Lower lobe of right lung (tissue), 2 donors: ENCODE measurements around the gene KCTD16. TPM values are rescaled to one million over a fixed set of nuclear protein-coding genes. Genes with fewer than 3 reads are reported as not detected.

Source experiments
- ATAC-seq, 2 donors: fragments of 200-7000 bp; cut with Tn5 transposase; one replicate each; pipeline ENCODE4 v1.9.1; 2020 to 2022; ENCODE audit warnings: mild to moderate bottlenecking in 2 of 2, moderate library complexity in 2 of 2
- DNase-seq: peaks from one replicate; pipeline ENCODE4 v3.0.0-alpha.2; 2020
- H3K27ac ChIP-seq: fragments of 200-600 bp; one replicate; pipeline ENCODE4 v1.8.0; 2022
- H3K27me3 ChIP-seq: fragments of 200-600 bp; one replicate; pipeline ENCODE4 v1.8.0; 2022; ENCODE audit warnings: low read depth
- H3K36me3 ChIP-seq: fragments of 200-600 bp; one replicate; pipeline ENCODE4 v1.8.0; 2022; ENCODE audit warnings: mild to moderate bottlenecking
- H3K4me1 ChIP-seq: fragments of 200-600 bp; one replicate; pipeline ENCODE4 v1.8.0; 2022
- H3K4me3 ChIP-seq: fragments of 200-600 bp; one replicate; pipeline ENCODE4 v1.8.0; 2022; ENCODE audit warnings: mild to moderate bottlenecking
- H3K9me3 ChIP-seq: fragments of 200-600 bp; one replicate; pipeline ENCODE4 v1.8.0; 2022
- intact Hi-C: fragments of 100-400 bp; cut with DNase I; formaldehyde crosslinking; loops from one replicate; pipeline ENCODE4 v1.11.0; 2022
- total RNA-seq: library from RNA; stranded (reverse); fragmentation: NEBNext Ultra II Directional; extraction: Animal tissue kit (Norgen Biotek cat#: 25700); gene quantifications from one replicate; pipeline ENCODE4 v1.2.1, GENCODE V29; 2021
- TF ChIP-seq, protein P1 (sequence below): fragments of 200-600 bp; IDR thresholded peaks from one replicate; pipeline ENCODE4 v1.8.0; 2022; ENCODE audit warnings: antibody characterized with exemption, mild to moderate bottlenecking
- donor health status: DM: no; HTN: yes; CAD: no; lungs with severe emphysema.

KCTD16 gene
- total RNA-seq, 1 donor from 2014 or later = 2.5 TPM

DNA sequence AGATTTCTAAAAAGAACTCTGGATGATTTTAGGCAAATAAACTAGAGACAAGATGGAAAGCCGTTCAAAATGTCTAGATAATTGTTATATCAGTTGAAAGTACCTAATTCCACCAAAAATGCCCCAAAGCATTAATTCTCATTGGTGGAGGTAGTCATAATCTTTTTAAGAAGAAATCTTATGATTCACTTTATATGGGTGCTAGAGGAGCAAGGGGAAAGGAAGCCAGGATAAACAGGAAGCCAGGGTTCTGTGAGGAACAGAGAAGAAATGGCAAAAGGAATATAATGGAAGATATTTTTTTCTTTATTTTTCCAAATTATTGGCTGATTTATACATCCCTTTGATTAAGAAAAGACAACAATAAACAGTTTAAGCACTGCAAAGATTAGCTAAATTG is 8.0 kb upstream of the KCTD16 start:
- Histone ChIP-seq H3K36me3 (peaks cover 88% of the 10 kb centered on the region), H3K27me3 (no peaks in the 10 kb centered on the region), H3K9me3 (no peaks in the 10 kb centered on the region), H3K4me1 (peaks cover 6% of the 10 kb centered on the region), H3K4me3 (no peak overlapping the region), H3K27ac (no peak overlapping the region)
- no peak for DNase-seq
- intact Hi-C loops = no loop called here
- TF ChIP-seq, protein P1, sequence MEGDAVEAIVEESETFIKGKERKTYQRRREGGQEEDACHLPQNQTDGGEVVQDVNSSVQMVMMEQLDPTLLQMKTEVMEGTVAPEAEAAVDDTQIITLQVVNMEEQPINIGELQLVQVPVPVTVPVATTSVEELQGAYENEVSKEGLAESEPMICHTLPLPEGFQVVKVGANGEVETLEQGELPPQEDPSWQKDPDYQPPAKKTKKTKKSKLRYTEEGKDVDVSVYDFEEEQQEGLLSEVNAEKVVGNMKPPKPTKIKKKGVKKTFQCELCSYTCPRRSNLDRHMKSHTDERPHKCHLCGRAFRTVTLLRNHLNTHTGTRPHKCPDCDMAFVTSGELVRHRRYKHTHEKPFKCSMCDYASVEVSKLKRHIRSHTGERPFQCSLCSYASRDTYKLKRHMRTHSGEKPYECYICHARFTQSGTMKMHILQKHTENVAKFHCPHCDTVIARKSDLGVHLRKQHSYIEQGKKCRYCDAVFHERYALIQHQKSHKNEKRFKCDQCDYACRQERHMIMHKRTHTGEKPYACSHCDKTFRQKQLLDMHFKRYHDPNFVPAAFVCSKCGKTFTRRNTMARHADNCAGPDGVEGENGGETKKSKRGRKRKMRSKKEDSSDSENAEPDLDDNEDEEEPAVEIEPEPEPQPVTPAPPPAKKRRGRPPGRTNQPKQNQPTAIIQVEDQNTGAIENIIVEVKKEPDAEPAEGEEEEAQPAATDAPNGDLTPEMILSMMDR = no peak
- ATAC-seq = no peak

DNA sequence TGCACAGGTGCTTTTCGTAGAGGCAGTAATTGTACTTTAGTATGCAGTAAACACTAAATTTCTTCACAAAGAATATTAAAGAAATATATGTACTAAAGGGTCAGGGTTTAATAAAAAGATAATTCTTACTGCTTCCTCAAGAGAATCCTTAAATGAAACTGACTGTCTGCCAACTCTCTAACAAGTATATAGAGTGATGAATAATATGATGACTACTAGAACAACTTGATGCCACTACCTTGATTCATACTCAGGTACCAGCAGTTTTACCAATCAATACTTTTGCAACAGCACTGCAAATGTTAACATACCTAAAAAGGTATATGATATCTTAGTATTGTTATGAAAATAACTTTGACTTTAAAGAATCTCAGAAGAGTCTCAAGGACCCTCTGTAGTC is 4.0 kb upstream of the KCTD16 start:
- Histone ChIP-seq H3K27ac (no peak overlapping the region), H3K4me3 (no peak overlapping the region), H3K36me3 (peaks cover 65% of the 10 kb centered on the region), H3K9me3 (no peaks in the 10 kb centered on the region), H3K4me1 (peaks cover 31% of the 10 kb centered on the region), H3K27me3 (no peaks in the 10 kb centered on the region)
- intact Hi-C loops = no loop called here
- no peak for DNase-seq
- TF ChIP-seq, protein P1 = no peak
- ATAC-seq = no peak

DNA sequence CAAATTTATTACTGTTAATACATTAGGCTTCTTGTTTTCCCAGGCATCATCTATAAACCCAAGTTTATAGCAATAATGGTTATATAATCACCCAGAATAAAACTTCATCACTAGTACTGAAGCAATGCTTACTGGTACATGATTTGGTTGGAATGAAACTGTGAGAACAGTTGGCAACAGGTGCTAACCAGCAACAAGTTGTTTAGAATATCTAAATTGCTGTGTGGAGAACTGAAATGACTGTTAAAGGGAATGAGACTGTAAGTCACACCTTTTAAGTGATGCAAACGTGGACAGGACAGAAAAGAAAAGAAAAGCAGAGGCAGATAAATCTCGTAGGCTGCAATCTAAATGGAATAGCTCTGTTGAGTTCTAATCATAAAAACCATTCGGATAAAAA is 2.7 kb upstream of the KCTD16 start:
- DNase-seq (no peak), ATAC-seq (no peak)
- Histone ChIP-seq H3K27ac (no peak overlapping the region), H3K4me3 (no peak overlapping the region), H3K4me1 (peaks cover 31% of the 10 kb centered on the region), H3K36me3 (peaks cover 52% of the 10 kb centered on the region), H3K27me3 (no peaks in the 10 kb centered on the region), H3K9me3 (no peaks in the 10 kb centered on the region)
- intact Hi-C loops = no loop called here
- TF ChIP-seq, protein P1 = no peak

DNA sequence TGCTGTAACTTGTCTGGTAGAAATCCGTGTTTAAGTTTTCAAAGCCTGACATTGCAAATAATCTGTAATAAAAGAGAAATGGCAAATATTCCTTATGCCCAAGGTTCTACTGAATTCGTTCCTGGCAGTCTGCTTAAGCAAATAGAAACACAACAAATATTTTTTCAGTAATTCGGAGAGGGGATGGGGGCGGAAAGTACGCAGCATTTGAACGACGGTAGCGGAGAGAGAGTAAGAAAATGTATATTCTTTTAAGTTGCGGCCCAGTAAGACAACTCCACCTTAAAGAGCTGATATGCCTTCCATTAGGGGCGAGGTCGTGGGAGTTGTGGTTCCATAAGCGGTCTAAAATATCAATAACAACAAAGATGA is 783 bp upstream of the KCTD16 start:
- peak overlapping the region; percentile 91 for H3K27ac ChIP-seq

DNA sequence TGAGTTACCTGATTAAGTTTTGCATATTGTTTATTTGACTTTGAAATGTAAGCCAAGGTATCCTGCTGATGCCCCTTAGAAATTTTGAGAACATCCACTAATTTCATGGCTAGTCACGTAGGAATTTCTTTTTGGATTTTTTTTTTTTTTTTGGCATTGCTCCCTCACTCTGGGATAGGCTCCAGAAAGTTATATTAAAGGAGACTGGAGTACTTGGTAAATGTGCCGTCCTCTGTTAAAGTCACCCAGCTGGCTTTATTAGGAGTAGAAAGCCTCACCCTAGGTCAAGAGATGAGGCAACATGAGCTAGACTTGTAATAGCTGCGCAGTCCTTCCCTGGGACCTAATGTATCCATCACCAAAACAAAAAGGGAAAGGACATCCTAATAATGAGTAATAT is 3.1 kb downstream of the KCTD16 start:
- Histone ChIP-seq H3K4me1 (peaks cover 16% of the 10 kb centered on the region), H3K36me3 (peaks cover 2% of the 10 kb centered on the region), H3K27ac (no peak overlapping the region), H3K27me3 (no peaks in the 10 kb centered on the region), H3K4me3 (no peak overlapping the region), H3K9me3 (no peaks in the 10 kb centered on the region)
- intact Hi-C loops = no loop called here
- TF ChIP-seq, protein P1 = no peak
- ATAC-seq (no peak), DNase-seq (no peak)

More for the DNA sequence above, 783 bp upstream of the KCTD16 start:
- intact Hi-C loops = no loop called here
- Histone ChIP-seq H3K27me3 (no peaks in the 10 kb centered on the region), H3K36me3 (peaks cover 34% of the 10 kb centered on the region), H3K4me3 (peak overlapping the region; percentile 89), H3K4me1 (peaks cover 31% of the 10 kb centered on the region), H3K9me3 (no peaks in the 10 kb centered on the region)
- TF ChIP-seq, protein P1 = no peak
- ATAC-seq (peak; percentile 1 to 2), DNase-seq (no peak)

DNA sequence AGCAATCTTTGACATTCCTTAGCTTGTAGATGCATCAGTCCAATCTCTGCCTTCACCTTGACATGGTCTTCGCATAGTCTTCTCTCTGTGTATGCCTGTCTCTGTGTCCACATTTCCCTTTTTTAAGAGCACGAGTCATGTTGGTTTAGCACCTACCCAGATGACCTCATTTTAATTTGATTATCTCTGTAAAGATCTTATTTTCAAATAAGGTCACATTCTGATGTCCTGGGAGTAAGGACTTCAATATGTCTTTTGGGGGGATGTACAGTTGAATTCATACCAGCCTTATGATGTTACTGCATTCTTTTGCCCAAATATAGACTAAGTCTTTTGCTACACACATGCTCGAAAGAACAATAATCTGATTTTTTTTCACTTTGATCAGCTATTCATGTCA is 6.9 kb downstream of the KCTD16 start:
- Histone ChIP-seq H3K27ac (no peak overlapping the region), H3K36me3 (no peaks in the 10 kb centered on the region), H3K4me3 (no peak overlapping the region), H3K27me3 (no peaks in the 10 kb centered on the region), H3K4me1 (no peaks in the 10 kb centered on the region), H3K9me3 (no peaks in the 10 kb centered on the region)
- DNase-seq (no peak), ATAC-seq (no peak)
- TF ChIP-seq, protein P1 = no peak
- intact Hi-C loops = no loop called here
